NCI-H2107 treated with DMSO at 0.1 percent for 48 hours (cell line): ENCODE results near the gene RIPOR3.
"Not testable (repeated sequence)": the region's sequence is repeated elsewhere in the genome, so short reads cannot be mapped to it uniquely, and the experiment has no call there.

ENCODE experiments used
- DNase-seq: peaks from one replicate; lab custom pipeline; 2025; ENCODE audit not compliant: unreplicated experiment; lab: John Stamatoyannopoulos, UW

The RIPOR3 gene

DNA sequence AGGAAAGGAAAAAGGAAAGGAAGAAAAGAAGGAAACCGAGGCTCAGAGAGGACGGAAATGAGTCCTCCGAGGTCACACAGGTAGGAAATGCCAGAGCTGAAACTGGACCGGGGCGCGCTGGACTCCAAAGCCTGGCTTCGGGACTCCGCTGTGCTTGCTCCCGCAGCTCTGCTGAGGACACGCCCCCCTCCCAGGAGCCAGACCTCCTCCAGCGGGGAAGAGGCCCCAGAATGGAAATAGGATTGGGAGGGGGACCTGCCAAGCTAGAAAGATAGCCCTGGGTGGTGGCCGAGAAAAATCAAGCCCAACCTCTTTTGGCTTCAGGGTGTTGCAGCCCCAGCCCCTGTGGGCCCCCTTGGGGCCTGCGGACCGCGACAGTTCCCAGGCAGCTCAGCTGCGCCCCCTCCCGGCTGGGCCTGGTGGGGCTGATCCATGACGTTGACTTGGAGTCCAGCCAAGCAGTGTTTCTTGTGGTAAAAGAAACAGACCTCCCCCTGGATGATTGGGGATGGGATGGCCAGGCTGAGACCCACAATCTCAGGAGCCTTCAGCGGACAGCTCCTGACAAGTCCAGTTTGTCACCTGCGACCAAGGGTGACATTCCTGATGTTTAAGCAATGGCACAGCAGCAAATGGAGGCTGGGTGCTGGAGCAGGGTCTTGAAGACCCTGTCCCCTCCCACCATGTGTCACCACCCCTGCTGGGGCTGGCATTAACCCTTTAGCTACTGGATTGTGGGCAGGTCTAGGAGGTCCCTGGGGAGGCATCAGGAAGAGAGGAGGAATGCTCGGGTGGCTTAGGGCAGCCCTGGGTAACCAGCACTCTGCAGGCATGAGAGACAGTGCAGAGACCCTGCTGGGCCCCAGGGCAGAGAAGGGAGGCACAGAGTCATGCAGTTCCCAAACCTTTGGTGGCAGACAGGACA is 55.4 kb downstream of the RIPOR3 start:
- DNase-seq = peak; percentile 71

DNA sequence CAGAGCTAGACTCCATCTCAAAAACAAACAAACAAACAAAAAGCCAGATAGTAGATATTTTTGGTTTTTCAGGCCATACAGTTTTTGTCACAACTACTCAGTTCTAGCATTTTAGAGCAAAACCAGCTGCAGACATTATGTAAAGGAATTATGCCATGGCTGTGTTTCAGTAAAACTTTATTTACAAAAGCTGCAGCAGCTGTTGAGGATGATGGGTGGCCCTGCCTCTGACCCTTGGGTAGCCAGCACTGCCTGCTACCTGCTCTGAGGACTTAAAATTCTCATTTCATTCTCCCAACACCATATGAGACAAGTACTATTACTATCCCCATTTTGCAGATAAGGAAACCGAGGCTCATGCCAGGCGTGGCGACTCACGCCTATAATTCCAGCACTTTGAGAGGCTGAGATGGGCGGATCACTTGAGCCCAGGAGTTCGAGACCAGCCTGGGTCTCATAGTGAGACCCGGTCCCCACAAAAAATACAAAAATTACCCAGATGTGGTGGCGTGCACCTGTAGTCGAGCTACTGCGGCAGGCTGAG is 56.3 kb downstream of the RIPOR3 start:
- no peak for DNase-seq

DNA sequence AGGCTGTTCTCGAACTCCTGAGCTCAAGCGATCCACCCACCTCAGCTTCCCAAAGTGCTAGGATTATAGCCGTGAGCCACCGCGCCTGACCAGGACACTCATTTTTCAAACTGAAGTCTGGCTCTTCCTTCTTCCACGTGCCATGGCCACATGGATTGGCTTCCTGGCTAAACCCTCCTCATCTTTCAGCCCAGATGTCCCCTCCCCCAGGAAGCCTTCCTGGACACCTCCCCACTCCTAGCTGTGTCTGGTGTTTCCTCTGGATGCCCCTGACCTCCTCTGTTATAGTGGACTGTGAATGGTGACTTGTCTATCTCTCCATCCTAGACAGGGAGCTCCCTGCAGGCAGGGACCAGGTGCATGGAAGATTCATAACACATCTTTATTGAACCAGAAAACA is 57.2 kb downstream of the RIPOR3 start:
- no peak for DNase-seq

- no peak for DNase-seq
Observed at GRCh38 chr20:50633361-50633760, 58.0 kb downstream of the RIPOR3 start.

DNA sequence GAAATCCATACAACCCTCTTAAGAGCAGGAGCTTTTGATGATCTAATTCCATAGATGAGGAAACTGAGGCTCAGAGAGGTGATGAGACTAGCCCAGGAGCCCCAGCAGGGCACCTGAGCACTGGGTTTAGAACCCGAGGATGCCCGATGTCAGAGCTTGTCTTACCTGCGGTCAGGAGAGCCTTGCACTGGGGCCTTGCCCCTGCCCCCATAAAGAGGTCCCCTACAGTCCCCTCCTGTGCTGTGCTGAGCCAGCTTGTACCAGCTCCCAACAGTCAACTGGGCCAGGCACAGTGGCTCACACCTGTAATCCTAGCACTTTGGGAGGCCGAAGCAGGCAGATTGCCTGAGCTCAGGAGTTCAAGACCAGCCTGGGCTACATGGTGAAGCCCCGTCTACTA is 58.6 kb downstream of the RIPOR3 start:
- no peak for DNase-seq

GRCh38 chr20:50632236-50632635 is 59.1 kb downstream of the RIPOR3 start:
- no peak for DNase-seq

DNA sequence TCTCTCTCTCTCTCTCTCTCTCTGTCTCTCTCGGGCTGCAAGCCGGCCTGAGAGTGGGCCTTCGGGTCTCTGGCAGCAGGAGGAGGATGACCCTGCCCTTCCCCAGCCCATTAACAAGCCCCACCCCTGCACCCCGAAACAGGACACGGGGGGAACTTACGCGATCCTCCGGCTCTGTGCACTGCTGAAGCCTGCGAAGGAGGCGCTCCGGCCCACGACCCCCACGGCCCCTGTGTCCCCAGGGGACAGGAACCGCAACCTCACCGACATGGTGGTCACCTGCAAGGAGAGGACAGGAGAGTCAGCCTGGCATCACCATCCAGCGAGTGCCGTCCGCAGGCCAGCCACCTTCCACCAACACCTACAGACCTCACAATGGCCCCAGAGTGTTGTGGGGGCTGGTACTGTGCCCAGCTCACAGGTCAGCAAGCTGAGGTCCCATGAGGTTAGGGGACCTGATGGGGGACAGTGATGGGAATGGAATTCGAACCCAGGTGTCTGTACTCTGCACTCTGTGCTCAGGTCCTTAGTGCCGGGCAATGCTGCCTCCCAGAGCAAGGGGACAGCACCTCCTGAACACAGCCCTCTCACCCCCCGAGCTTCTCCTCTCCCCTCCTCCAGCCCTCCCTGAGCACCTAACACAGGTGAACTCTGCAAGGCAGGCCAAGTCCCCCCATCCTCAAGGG is 60.6 kb downstream of the RIPOR3 start:
- no peak for DNase-seq

- DNase-seq = no peak
Observed at GRCh38 chr20:50629670-50630045, 61.7 kb downstream of the RIPOR3 start.

- no peak for DNase-seq
Observed at GRCh38 chr20:50628853-50629669, 62.3 kb downstream of the RIPOR3 start.

- peak; percentile 18 for DNase-seq
Observed at GRCh38 chr20:50628332-50628731, 63.0 kb downstream of the RIPOR3 start.

- no peak for DNase-seq
Observed at GRCh38 chr20:50627747-50628146, 63.6 kb downstream of the RIPOR3 start.

- DNase-seq = peak; percentile 84
Observed at GRCh38 chr20:50625986-50626677, 65.2 kb downstream of the RIPOR3 start.

DNA sequence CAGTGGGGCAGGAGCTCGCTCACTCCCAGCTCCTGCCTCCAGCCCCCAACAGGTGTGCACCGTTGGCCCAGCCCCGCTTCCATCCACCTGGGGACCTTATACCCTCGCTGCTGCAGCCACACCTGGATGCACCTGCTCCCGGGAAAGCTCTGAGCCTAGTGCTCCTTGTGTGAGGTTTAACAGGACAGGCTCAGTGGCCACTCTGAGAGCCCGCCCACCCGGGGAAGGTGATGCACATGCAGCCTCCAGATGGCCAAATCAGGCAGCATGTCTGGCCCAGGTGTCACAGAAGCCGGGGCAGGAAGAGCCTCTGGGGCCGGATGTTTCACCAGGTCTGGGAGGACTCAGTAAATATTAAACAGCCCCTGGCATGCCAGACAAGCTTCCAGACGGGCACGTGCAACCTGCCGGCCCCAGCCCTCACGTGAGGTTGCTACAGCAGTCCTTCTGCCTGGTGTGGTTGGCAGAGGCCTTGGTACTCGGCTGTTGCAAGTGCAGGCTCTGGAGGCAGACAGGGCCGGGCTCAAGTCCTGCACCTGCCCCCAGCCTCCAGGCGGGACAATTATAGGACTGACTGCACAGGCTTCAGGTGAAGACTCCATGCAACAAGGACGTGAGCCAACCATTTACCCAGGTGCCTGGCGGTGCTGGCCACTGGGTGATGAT is 66.9 kb downstream of the RIPOR3 start:
- peak; percentile 64 for DNase-seq

GRCh38 chr20:50621068-50621665 is 70.2 kb downstream of the RIPOR3 start:
- no peak for DNase-seq

DNA sequence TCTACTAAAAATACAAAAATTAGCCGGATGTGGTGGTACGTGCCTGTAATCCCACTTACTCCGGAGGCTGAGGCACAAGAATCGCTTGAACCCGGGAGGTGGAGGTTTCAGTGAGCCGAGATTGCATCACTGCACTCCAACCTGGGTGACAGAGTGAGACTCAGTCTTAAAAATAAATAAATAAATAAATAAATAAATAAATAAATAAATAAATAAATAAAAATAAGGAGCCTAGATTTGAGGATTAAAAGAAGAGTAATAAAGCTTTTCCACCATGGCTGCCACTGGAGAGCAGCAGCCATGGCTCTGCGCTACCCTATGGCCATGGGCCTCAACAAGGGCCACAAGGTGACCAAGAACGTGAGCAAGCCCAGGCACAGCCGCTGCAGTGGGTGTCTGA is 70.9 kb downstream of the RIPOR3 start:
- DNase-seq = not testable (repeated sequence)

GRCh38 chr20:50618537-50618936 is 72.8 kb downstream of the RIPOR3 start:
- no peak for DNase-seq

DNA sequence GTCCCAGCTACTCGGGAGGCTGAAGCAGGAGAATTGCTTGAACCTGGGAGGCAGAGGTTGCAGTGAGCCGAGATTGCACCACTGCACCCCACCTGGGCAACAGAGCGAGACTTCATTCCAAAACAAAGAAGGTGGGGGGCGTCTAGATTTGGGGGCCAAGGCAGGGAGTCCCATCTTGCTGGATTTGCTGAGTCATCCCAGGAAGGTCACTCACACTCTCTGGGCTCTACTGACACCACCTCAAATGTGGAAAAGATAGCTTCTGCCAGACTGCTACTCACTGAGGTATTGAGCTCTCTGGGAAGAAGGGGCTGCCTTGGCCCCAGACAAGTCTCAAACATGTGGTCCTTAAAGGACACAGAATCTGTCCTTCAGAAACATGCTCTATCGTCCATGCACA is 74.3 kb downstream of the RIPOR3 start:
- DNase-seq = no peak

DNA sequence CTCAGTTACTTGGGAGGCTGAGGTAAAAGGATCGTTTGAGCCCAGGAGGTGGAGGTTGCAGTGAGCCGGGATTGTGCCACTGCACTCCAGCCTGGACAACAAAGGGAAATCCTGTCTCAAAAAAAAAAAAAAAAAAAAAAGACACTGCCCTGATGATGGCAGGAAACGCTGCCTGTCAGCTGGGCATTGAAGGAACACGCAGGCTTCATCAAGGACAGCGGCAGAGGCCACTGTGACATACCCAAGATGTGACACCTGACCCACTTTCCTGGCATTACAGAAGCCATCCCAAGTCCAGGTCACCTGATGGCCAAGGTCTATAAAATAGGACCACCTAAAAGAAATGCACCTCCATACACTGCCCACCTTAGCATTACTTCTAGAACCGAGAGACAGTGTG is 75.9 kb downstream of the RIPOR3 start:
- no peak for DNase-seq

GRCh38 chr20:50613438-50614169 is 77.7 kb downstream of the RIPOR3 start:
- no peak for DNase-seq
